WI38 (cell line): Measurements from ENCODE around the gene TNNT3.
"Not testable (repeated sequence)": the region's sequence is repeated elsewhere in the genome, so short reads cannot be mapped to it uniquely, and the experiment has no call there.

Source experiments
- H3K4me3 ChIP-seq: 2 replicates; pipeline ENCODE4 v1.5.1; 2011; ENCODE audit warnings: low read depth, mild to moderate bottlenecking, control low read depth, low read length
- CTCF ChIP-seq: IDR thresholded peaks from 2 replicates; pipeline ENCODE4 v1.5.1; 2012; ENCODE audit warnings: low read depth, mild to moderate bottlenecking, control low read depth, low read length

TNNT3 gene

GRCh38 chr11:1879941-1880720 is 39.4 kb upstream of the TNNT3 start:
- H3K4me3 ChIP-seq, result no peak overlapping the region

GRCh38 chr11:1880746-1881441 is 38.6 kb upstream of the TNNT3 start:
- no peak for TF ChIP-seq CTCF
- H3K4me3 ChIP-seq, result no peak overlapping the region

More at GRCh38 chr11:1879941-1880720, 39.4 kb upstream of the TNNT3 start:
- TF ChIP-seq CTCF, result no peak

- no peak for TF ChIP-seq CTCF
- H3K4me3 ChIP-seq, result no peak overlapping the region
These were observed 37.9 kb upstream of the TNNT3 start for GRCh38 chr11:1881442-1882264.

DNA sequence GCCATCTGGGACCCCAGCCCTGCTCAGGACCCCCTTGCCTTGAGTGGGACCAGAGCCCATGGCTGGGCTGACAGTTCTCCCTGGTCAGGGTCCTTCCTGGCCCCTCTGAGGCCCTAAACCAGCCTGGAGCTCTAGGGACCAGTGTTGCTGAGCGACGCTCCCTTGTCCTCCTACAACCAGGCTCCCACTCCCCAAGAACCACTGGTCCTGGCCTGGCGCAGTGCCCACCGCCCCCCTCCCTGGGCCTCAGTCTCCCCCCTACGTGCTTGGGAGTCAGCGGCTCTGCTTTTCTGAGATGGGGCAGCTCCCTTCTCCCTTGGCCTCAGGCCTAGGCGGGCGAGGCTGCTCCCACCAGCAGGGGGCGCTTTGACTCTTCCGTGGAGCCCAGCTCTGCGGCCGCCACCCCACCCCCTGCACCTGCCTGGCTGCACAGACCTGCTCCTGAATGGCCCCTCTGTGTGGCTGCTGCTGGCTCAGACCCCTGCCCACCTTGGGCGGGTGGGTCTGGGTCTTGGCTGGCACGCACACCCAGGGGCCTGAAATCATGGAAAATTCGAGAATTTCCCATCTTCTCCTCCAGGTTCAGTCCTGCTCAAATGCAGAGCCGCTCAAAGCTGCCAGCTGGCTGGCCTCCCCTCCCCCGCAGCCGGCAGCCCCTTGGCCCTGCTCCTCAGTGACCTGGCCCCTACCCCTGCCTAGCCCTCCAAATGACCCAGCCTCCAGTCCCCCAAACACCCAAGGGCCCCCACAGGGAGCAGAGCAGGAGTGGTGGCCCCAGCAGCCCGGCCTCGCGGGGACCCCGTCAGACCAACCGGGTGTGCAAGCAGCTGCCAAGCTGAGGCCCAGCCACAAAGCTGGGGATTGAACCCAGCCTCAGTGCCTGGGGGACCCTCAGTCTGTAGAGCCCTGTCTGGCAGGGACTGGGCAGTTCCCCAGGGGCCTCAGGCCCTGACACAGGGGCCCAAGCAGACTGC is 37.0 kb upstream of the TNNT3 start:
- peak; percentile 90 for TF ChIP-seq CTCF
- H3K4me3 ChIP-seq, result no peak overlapping the region

- no peak for TF ChIP-seq CTCF
- no peak overlapping the region for H3K4me3 ChIP-seq
These were observed 35.9 kb upstream of the TNNT3 start for GRCh38 chr11:1883346-1884302.

DNA sequence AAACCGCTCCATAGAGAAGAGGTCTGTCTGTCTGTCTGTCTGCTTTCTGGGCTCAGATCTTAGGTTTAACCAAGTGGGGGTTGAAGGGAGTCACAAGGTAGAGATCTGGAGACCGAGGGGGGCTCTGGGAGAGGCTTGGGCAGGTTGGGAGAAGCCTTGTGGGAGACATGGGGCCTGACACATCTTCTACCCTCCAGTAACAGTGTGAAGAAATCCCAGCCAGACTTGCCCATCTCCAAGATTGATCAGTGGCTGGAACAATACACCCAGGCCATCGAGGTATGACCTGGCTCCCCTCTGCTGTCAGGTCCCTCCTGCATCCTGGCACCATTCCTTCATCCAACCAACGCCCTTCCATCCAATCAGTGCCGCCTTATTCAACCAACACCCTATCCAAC is 35.2 kb upstream of the TNNT3 start:
- no peak for TF ChIP-seq CTCF
- no peak overlapping the region for H3K4me3 ChIP-seq

- H3K4me3 ChIP-seq, result not testable (repeated sequence)
These were observed 33.0 kb upstream of the TNNT3 start for GRCh38 chr11:1886551-1886950.
